Umbilical cord (tissue), 2 donors: ENCODE results near the gene ARHGAP23. TPM values are rescaled to one million over a fixed set of nuclear protein-coding genes. Genes with fewer than 3 reads are reported as not detected.
"Not testable (repeated sequence)": the region's sequence is repeated elsewhere in the genome, so short reads cannot be mapped to it uniquely, and the experiment has no call there.

Experiments
- DNase-seq: peaks from one replicate; pipeline ENCODE4 v3.0.0-alpha.2; 2015; ENCODE audit warnings: low spot score
- total RNA-seq: library from RNA; depleted of rRNA; stranded (reverse); fragments of >200 nt; gene quantifications from one replicate; pipeline ENCODE4 v1.2.3, GENCODE V29; 2014; ENCODE audit warnings: low replicate concordance; ENCODE audit not compliant: insufficient read depth

ARHGAP23 gene
- total RNA-seq, 1 donor from 2014 or later, result 10.8 TPM

- DNase-seq, result no peak
These were observed 33.4 kb downstream of the ARHGAP23 start for GRCh38 chr17:38461683-38462082.

- DNase-seq, result peak; percentile 53
These were observed 35.2 kb downstream of the ARHGAP23 start for GRCh38 chr17:38463451-38463858.

GRCh38 chr17:38464251-38464722 lies 36.0 kb downstream of the ARHGAP23 start:
- DNase-seq, result no peak

GRCh38 chr17:38464723-38465390 lies 36.6 kb downstream of the ARHGAP23 start:
- peak; percentile 97 for DNase-seq

- no peak for DNase-seq
These were observed 37.4 kb downstream of the ARHGAP23 start for GRCh38 chr17:38465391-38466345.

GRCh38 chr17:38466346-38467315 lies 38.4 kb downstream of the ARHGAP23 start:
- DNase-seq, result no peak

GRCh38 chr17:38467491-38467890 lies 39.2 kb downstream of the ARHGAP23 start:
- DNase-seq, result no peak

- peak; percentile 60 for DNase-seq
These were observed 41.6 kb downstream of the ARHGAP23 start for GRCh38 chr17:38469875-38470274.

GRCh38 chr17:38471253-38471652 lies 43.0 kb downstream of the ARHGAP23 start:
- DNase-seq, result not testable (repeated sequence)

- peak; percentile 33 for DNase-seq
These were observed 46.4 kb downstream of the ARHGAP23 start for GRCh38 chr17:38474666-38475065.

- DNase-seq, result no peak
These were observed 48.3 kb downstream of the ARHGAP23 start for GRCh38 chr17:38476549-38476948.

GRCh38 chr17:38477417-38477816 lies 49.2 kb downstream of the ARHGAP23 start:
- DNase-seq, result not testable (repeated sequence)

- DNase-seq, result not testable (repeated sequence)
These were observed 49.7 kb downstream of the ARHGAP23 start for GRCh38 chr17:38477951-38478350.

GRCh38 chr17:38478667-38479066 lies 50.4 kb downstream of the ARHGAP23 start:
- not testable (repeated sequence) for DNase-seq

GRCh38 chr17:38482039-38482699 lies 53.9 kb downstream of the ARHGAP23 start:
- not testable (repeated sequence) for DNase-seq

GRCh38 chr17:38482700-38483043 lies 54.4 kb downstream of the ARHGAP23 start:
- not testable (repeated sequence) for DNase-seq

- DNase-seq, result peak; percentile 78
These were observed 56.2 kb downstream of the ARHGAP23 start for GRCh38 chr17:38484242-38485145.

GRCh38 chr17:38485146-38485468 lies 56.8 kb downstream of the ARHGAP23 start:
- no peak for DNase-seq

GRCh38 chr17:38485681-38486298 lies 57.5 kb downstream of the ARHGAP23 start:
- not testable (repeated sequence) for DNase-seq
